K562 (cell line): ENCODE data around the gene MPDU1. TPM values are rescaled to one million over a fixed set of nuclear protein-coding genes. Genes with fewer than 3 reads are reported as not detected.
A peak's percentile ranks its signal among the peaks of the same experiment; 100 is the strongest.

Experiments used
- ATAC-seq: fragments of 200-7000 bp; cut with Tn5 transposase; 3 replicates; pipeline ENCODE4 v1.9.1; 2020; ENCODE audit warnings: moderate library complexity
- BruUV-seq: library from RNA; stranded (reverse); fragments of 400-500 nt; replicated peaks from 2 replicates; lab custom pipeline; 2021; lab: Mats Ljungman, UMichigan
- CTCF ChIA-PET: fragments of 300-600 bp; formaldehyde crosslinking; extraction: SDS; loops from one replicate; lab custom pipeline; 2021; ENCODE audit warnings: low intra/inter-chr PET ratio; lab: Yijun Ruan, JAX
- POLR2A ChIA-PET: fragments of 300-600, 350-650 bp; sonication (Branson Sonifier 250); formaldehyde crosslinking; extraction: SDS; loops from one replicate; lab custom pipeline; 2021; ENCODE audit warnings: antibody characterized with exemption, inconsistent platforms; lab: Yijun Ruan, JAX
- DNase-seq, 4 experiments: peaks; one replicate each; pipeline versions ENCODE4 v3.0.0 to v3.0.0-alpha.2; 2011 to 2018; ENCODE audit warnings: low spot score in 3 of 4, mixed read lengths in 3 of 4; ENCODE audit errors: extremely low read depth in 1 of 4
- FAIRE-seq: peaks from 2 replicates; lab custom pipeline; 2011; peaks lifted over from hg19 to GRCh38; lab: Jason Lieb, UNC
- H2AFZ ChIP-seq: 2 replicates; pipeline ENCODE4 v1.6.0; 2011; ENCODE audit warnings: low read depth, low read length, control low read depth, inconsistent platforms
- H3K27ac ChIP-seq: fragments of 200-600 bp; 3 replicates; pipeline ENCODE4 v1.8.0; 2011; ENCODE audit warnings: low read depth, mild to moderate bottlenecking, control low read depth, inconsistent platforms, low read length, moderate library complexity, mixed read lengths; ENCODE audit errors: extremely low read depth
- H3K27me3 ChIP-seq, 2 experiments: fragments of 300-600 bp in 1 of 2; 2 replicates in 1 of 2; 3 replicates in 1 of 2; pipeline versions ENCODE4 v1.6.0 to v1.8.0; 2011; ENCODE audit warnings: inconsistent platforms in 2 of 2, low read length in 2 of 2, mild to moderate bottlenecking in 1 of 2, mixed read lengths in 1 of 2, moderate library complexity in 1 of 2; ENCODE audit not compliant: control insufficient read depth in 2 of 2, insufficient read depth in 2 of 2
- H3K36me3 ChIP-seq: fragments of 300-600 bp; 3 replicates; pipeline ENCODE4 v1.8.0; 2011; ENCODE audit warnings: mild to moderate bottlenecking, low read length, inconsistent platforms; ENCODE audit not compliant: control insufficient read depth, insufficient read depth
- H3K4me1 ChIP-seq, 2 experiments: fragments of 200-600 bp in 1 of 2; replicated peaks in 1 of 2; 2 replicates in 1 of 2; 3 replicates in 1 of 2; pipeline versions ENCODE4 v1.5.1 to v1.8.0; 2011; ENCODE audit warnings: inconsistent platforms in 2 of 2, low read length in 2 of 2, mild to moderate bottlenecking in 1 of 2, mixed read lengths in 1 of 2, moderate library complexity in 1 of 2; ENCODE audit not compliant: control insufficient read depth in 2 of 2, insufficient read depth in 2 of 2
- H3K4me2 ChIP-seq: 2 replicates; pipeline ENCODE4 v1.6.1; 2011; ENCODE audit warnings: low read length, control low read depth, inconsistent platforms, mixed read lengths; ENCODE audit not compliant: insufficient read depth
- H3K4me3 ChIP-seq: fragments of 200-600 bp; sonication (generic), shearing (Covaris generic); 2 replicates; pipeline ENCODE4 v1.5.1; 2016; ENCODE audit warnings: control low read depth, inconsistent platforms
- H3K79me2 ChIP-seq: fragments of 200-600 bp; 3 replicates; pipeline ENCODE4 v1.8.0; 2011; ENCODE audit warnings: low read length, inconsistent platforms; ENCODE audit not compliant: control insufficient read depth, insufficient read depth
- H3K9ac ChIP-seq, 2 experiments: 2 replicates each; pipeline versions ENCODE4 v1.6.0 to v1.6.1; 2011; ENCODE audit warnings: low read depth in 2 of 2, low read length in 2 of 2, control low read depth in 1 of 2, inconsistent platforms in 1 of 2, mild to moderate bottlenecking in 1 of 2, mixed read lengths in 1 of 2; ENCODE audit not compliant: insufficient read depth in 1 of 2
- H3K9me1 ChIP-seq: one replicate; pipeline ENCODE4 v1.6.0; 2011; ENCODE audit warnings: inconsistent platforms, mild to moderate bottlenecking, low read length, moderate library complexity; ENCODE audit not compliant: control insufficient read depth, insufficient read depth
- H3K9me3 ChIP-seq: replicated peaks from 2 replicates; pipeline ENCODE4 v1.5.1; 2011; ENCODE audit warnings: low read depth, low read length, inconsistent platforms; ENCODE audit not compliant: control insufficient read depth, insufficient read depth
- H4K20me1 ChIP-seq: replicated peaks from 2 replicates; pipeline ENCODE4 v1.6.1; 2011; ENCODE audit warnings: low read length, inconsistent platforms, mixed read lengths; ENCODE audit not compliant: control insufficient read depth, insufficient read depth
- DPF2 ChIP-seq: fragments of 450-650 bp; IDR thresholded peaks from 2 replicates; pipeline ENCODE4 v1.6.1; 2016
- EHMT2 ChIP-seq: fragments of 450-650 bp; IDR thresholded peaks from 2 replicates; pipeline ENCODE4 v1.6.1; 2018; ENCODE audit warnings: antibody characterized with exemption
- HIVEP1 ChIP-seq: fragments of 250-450 bp; sonication (Bioruptor Pico); IDR thresholded peaks from 2 replicates; pipeline ENCODE4 v1.4.0; 2020; ENCODE audit warnings: mild to moderate bottlenecking
- MAFF ChIP-seq: IDR thresholded peaks from 2 replicates; pipeline ENCODE4 v1.6.1; 2012; ENCODE audit warnings: low read length, improper control_type of control experiment
- NEUROD1 ChIP-seq: fragments of 150-350 bp; IDR thresholded peaks from 2 replicates; pipeline ENCODE4 v1.6.1; 2014; ENCODE audit warnings: borderline replicate concordance, low read length, low read depth; ENCODE audit not compliant: partially characterized antibody
- RB1 ChIP-seq: fragments of 450-650 bp; IDR thresholded peaks from 2 replicates; pipeline ENCODE4 v1.6.1; 2017; ENCODE audit warnings: low read depth, mild to moderate bottlenecking
- RFX7 ChIP-seq: fragments of 250-450 bp; sonication (Bioruptor Pico); IDR thresholded peaks from 2 replicates; pipeline ENCODE4 v1.5.1; 2021; ENCODE audit warnings: mild to moderate bottlenecking
- SMC3 ChIP-seq: conservative IDR thresholded peaks from 2 replicates; pipeline ENCODE4 v1.6.1; 2011; ENCODE audit warnings: low read depth, low read length, improper control_type of control experiment; ENCODE audit not compliant: insufficient read depth
- SRSF7 ChIP-seq: fragments of 200-400 bp; formaldehyde crosslinking; optimal IDR thresholded peaks from 2 replicates; pipeline ENCODE3; 2017; ENCODE audit warnings: mild to moderate bottlenecking, low read depth, low read length
- TBL1XR1 ChIP-seq, 2 experiments: IDR thresholded peaks; 2 replicates each; pipeline ENCODE4 v1.6.1; 2012; ENCODE audit warnings: improper control_type of control experiment in 2 of 2, low read length in 2 of 2, mild to moderate bottlenecking in 1 of 2
- ZNF143 ChIP-seq: sonication (generic); formaldehyde crosslinking; IDR thresholded peaks from 2 replicates; pipeline ENCODE4 v1.9.0; 2022; ENCODE audit warnings: mild to moderate bottlenecking, missing genetic modification reagents
- ZSCAN32 ChIP-seq: fragments of 450-650 bp; formaldehyde crosslinking; IDR thresholded peaks from 2 replicates; pipeline ENCODE4 v1.4.0; 2020; ENCODE audit warnings: mild to moderate bottlenecking, moderate library complexity
- WGBS: fragments of 100-300 bp; shearing (Covaris generic); methylation state at CpG from one replicate; pipeline ENCODE4 v1.1.6; 2016; ENCODE audit warnings: low coverage, mixed read lengths; ENCODE audit not compliant: insufficient coverage; ENCODE audit errors: missing lambda C conversion rate; 5-methylcytosine and 5-hydroxymethylcytosine counted together
- in situ Hi-C: fragments of 300-500 bp; cut with MboI; formaldehyde crosslinking; loops from 4 replicates; pipeline ENCODE4 v1.15.0; 2018; ENCODE audit warnings: inconsistent platforms, mixed read lengths
- intact Hi-C: fragments of 100-400 bp; cut with micrococcal nuclease; formaldehyde crosslinking; loops from 2 replicates; pipeline ENCODE4 v1.14.2; 2022
- polyA plus RNA-seq, 8 experiments: library from polyadenylated mRNA; depleted of rRNA in 4 of 8; stranded (reverse) in 5 of 8; unstranded in 3 of 8; fragments of >200 nt; fragmentation: Nextera tagmentation in 2 of 8; fragmentation: Illumina TruSeq in 1 of 8; extraction: Ambion mirVana in 2 of 8; extraction: Trizol in 1 of 8; gene quantifications; 2 replicates each; pipeline versions ENCODE4 v1.2.1 to v1.2.3, GENCODE V29; 2011 to 2014; ENCODE audit warnings: inconsistent platforms in 1 of 8, missing spikeins in 1 of 8
- total RNA-seq, 7 experiments: library from RNA; depleted of rRNA in 6 of 7; stranded (reverse); fragments of >200 nt in 6 of 7; fragmentation: Illumina TruSeq in 2 of 7; extraction: Trizol in 2 of 7; gene quantifications; 2 replicates each; pipeline versions ENCODE4 v1.2.1 to v1.2.3, GENCODE V29; 2011 to 2021; ENCODE audit warnings: low replicate concordance in 1 of 7
- TF ChIP-seq, protein P1 (sequence below): fragments of 450-650 bp; formaldehyde crosslinking; IDR thresholded peaks from 2 replicates; pipeline ENCODE4 v1.4.0; 2020; ENCODE audit warnings: mild to moderate bottlenecking, moderate library complexity

Gene MPDU1
- total and polyA plus RNA-seq, 9 of the 15 experiments (the other 6 are each of a cell fraction or from before 2014, with no cell fraction given), result 4.9 to 179 (median 77.1) TPM

DNA sequence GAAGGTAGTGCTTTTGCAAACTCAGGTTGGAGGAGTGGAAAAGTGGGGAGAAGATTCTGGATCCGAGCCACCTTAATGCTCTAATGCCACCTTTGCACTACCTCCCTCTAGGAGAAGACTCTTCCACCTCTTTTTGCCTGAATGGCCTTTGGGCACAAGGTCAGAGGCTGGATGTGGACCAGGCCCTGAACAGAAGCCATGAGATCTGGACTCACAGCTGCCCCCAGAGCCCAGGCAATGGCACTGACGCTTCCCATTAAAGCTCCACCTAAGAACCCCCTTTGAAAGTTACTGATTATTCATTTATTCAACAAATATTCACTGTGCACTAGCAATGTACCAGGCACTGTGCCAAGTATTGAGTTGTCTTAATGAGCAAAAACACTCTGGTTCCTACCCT lies 49.4 kb downstream of the MPDU1 start (continued):
- TF ChIP-seq SRSF7 (no peak), ZSCAN32 (CRISPR knock-in tag) (no peak), HIVEP1 (CRISPR knock-in tag) (no peak), MAFF (no peak), DPF2 (no peak), ZNF143 (no peak), RFX7 (no peak)
- TF ChIP-seq, all 486 proteins: peak for 0

DNA sequence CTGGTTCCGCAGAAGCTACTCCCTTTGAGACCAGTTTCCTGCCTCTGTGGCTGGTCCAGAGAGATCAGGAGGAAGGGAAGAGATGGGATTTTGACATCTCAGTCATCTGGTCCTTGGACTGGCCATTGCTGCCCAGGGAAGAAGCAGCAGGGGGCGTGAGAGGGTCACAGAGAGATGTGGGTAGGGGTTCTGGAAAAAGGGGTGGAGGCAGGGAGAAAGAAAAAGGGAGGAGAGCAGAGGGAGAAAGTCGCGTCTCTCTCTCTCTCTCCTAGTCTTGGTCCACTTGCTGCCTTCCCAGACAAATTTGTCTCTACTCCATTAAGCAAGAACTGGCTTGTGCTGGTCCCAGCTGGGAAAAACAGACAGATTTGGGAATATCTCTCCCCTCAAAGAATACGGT lies 50.7 kb downstream of the MPDU1 start:
- H3K27ac ChIP-seq, result no peak overlapping the region
- peak overlapping the region; percentile 41; the same call in 1 of the 2 replicates for H3K4me2 ChIP-seq
- H3K9me3 ChIP-seq, result no peaks in the 10 kb centered on the region
- H3K36me3 ChIP-seq, result no peaks in the 10 kb centered on the region
- H3K79me2 ChIP-seq, result no peaks in the 10 kb centered on the region
- peaks cover 0 to 8% of the 10 kb centered on the region in 2 experiments; a peak in 3 of 5 replicates for H3K4me1 ChIP-seq
- BruUV-seq, result no TSS peak
- ChIA-PET CTCF (interaction anchor here (1.1 to 2.9 kb wide), 3 partner anchors 39 to 84 kb away, joined by 4 to 18 read pairs (median 5); partner anchors contain the start of genes DNAH2, TP53 and WRAP53), POLR2A (interaction anchor here (1.2 to 3.4 kb wide), 2 partner anchors 16 to 52 kb away, joined by 4 to 21 read pairs; partner anchors contain the start of genes ATP1B2 and TP53)
- no peaks in the 10 kb centered on the region for H3K9me1 ChIP-seq
- peak; percentile 88 for ATAC-seq
- no peak overlapping the region for H3K4me3 ChIP-seq
- no peaks in the 10 kb centered on the region for H4K20me1 ChIP-seq
- FAIRE-seq, result peak; percentile 71
- H2AFZ ChIP-seq, result peak overlapping the region; percentile 59
- WGBS, result 11% methylated on average over 3 of the region's 5 CpGs
- H3K27me3 ChIP-seq, result no peaks in the 10 kb centered on the region
- intact Hi-C loops, result loop anchor here (1.0 kb wide), 2 partner anchors 54 to 83 kb away; partner anchors contain the start of genes DNAH2 and WRAP53
- in situ Hi-C loops, result loop anchor here (5.0 kb wide), 1 partner anchor 53 kb away; the partner anchor contains the start of genes TP53 and WRAP53
- peak; percentile 70 to 79 (median 74) for DNase-seq
- peak overlapping the region in 1 of 2 experiments; percentile 28; a peak in 1 of 4 replicates for H3K9ac ChIP-seq
- TF ChIP-seq SMC3 (peak; percentile 74), EHMT2 (0 out of 2 replicates have a peak, but pooled peaks have one; percentile 46), RB1 (peak; percentile 43; the same call in 1 of the 2 replicates), NEUROD1 (no peak), TBL1XR1 (IDR thresholded peaks at IDR 0.05; ENCODE audit: low read length in 2 of 2) (0 out of 4 replicates have a peak, but pooled peaks of 1 of the 2 experiments have one; percentile 16)
- TF ChIP-seq, protein P1, sequence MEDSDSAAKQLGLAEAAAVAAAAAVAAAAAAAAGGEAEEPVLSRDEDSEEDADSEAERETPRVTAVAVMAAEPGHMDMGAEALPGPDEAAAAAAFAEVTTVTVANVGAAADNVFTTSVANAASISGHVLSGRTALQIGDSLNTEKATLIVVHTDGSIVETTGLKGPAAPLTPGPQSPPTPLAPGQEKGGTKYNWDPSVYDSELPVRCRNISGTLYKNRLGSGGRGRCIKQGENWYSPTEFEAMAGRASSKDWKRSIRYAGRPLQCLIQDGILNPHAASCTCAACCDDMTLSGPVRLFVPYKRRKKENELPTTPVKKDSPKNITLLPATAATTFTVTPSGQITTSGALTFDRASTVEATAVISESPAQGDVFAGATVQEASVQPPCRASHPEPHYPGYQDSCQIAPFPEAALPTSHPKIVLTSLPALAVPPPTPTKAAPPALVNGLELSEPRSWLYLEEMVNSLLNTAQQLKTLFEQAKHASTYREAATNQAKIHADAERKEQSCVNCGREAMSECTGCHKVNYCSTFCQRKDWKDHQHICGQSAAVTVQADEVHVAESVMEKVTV (CRISPR knock-in tag), result peak; percentile 50; the same call in 1 of the 2 replicates
